DMS153 (cell line): ENCODE measurements around the gene NANOS3.

Source experiments
- DNase-seq: peaks from one replicate; lab custom pipeline; 2025; lab: John Stamatoyannopoulos, UW

Gene NANOS3

DNA sequence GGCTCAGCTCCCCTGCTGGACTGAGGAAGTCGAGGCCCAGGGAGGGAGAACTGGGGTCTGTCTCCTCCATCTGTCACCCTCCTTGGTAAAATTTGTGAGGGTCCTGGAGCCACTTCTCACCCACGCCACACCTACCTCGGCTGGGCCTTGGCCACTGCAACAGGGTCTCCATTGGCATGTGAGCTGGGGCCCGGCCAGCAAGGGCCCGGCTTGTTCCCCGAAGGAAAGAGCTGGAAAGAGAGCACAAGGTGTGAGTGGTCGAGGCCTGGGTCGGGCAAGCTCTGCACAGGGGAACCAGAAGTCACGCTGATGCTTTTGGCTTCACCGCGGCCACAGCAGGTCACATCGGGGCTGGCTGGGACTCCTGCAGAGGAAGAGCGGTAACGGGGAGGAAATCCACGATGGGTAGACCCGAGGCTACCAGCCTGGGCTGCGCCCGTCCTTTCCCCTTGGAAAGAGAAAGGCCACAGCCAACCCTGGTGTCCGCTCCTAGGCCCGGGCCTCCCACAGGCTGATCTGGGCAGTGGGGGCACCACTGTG is 9.0 kb downstream of the NANOS3 start:
- DNase-seq, result no peak

GRCh38 chr19:13887018-13887436 is 10.1 kb downstream of the NANOS3 start:
- no peak for DNase-seq

GRCh38 chr19:13887517-13887916 is 10.6 kb downstream of the NANOS3 start:
- DNase-seq, result no peak

- no peak for DNase-seq
Observed at GRCh38 chr19:13888281-13888680, 11.3 kb downstream of the NANOS3 start.

- DNase-seq, result no peak
Observed at GRCh38 chr19:13890136-13890535, 13.2 kb downstream of the NANOS3 start.

DNA sequence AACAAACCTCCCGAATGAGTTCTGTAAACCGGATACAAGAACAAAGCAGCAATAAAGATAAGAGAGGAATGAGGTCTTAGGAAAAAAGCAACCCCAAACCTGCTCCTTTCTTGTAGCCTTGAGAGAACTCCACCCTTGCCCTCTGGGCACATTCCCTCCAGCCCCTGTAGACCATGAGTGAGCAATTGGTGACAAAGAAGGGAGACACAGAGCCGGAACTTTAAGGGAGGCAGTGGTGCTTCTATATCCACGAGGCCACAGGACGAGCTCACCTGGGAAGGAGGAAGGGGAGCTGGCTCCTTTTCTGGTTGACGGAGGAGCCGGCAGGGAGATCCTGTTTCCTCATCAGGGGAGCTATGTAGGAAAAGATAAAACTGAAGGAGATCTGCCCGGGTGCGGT is 15.9 kb downstream of the NANOS3 start:
- DNase-seq, result no peak

DNA sequence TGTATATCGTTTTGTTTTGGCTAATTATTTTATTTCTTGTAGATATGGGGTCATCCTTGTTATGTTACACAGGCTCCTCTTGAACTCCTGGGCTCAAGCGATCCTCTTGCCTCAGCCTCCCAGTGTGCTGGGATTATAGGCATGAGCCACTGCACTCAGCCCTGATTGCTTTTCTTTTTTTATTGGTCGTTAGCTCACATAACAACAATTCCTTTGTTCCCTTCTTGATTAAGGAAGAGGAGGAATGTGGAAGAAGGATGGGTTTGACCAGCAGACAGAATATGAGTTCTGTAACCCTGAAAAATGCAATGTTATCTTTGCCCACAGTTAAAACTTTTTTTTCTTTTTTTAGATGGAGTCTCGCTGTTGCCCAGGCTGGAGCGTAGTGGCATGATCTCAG is 17.6 kb downstream of the NANOS3 start:
- no peak for DNase-seq

GRCh38 chr19:13896227-13896626 is 19.3 kb downstream of the NANOS3 start:
- no peak for DNase-seq

- peak; percentile 10 for DNase-seq
Observed at GRCh38 chr19:13899393-13899792, 22.5 kb downstream of the NANOS3 start.

DNA sequence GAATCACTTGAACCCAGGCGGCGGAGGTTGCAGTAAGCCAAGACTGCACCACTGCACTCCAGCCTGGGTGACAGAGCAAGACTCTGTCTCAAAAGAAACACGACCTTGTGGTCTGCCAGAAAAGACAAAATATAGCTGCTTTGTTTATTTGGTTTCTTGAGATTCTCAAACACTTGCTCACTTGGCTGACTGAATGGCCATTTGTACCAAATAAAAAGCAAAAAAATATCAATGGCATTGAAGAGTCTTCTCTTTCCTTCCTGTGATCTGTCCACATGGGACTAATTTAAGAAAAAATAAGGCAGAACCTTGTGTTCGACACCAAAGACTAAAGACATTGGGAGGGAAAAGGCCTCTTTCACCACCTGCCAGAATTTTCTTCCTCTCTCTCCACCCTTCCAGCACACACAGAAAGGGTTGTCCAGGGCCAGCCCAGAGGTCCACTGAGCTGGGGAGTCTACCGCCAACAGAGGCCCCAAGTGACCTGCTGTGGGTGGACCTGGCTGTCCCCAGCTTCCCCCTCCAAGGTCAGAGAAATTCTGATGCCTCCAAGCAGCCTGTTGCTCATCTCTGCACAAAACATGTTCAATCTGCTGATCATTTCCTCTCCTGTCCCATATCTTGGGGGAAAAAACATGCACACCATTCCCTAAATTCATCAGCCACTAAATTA is 23.1 kb downstream of the NANOS3 start:
- DNase-seq, result no peak

GRCh38 chr19:13902993-13903555 is 26.1 kb downstream of the NANOS3 start:
- DNase-seq, result no peak

DNA sequence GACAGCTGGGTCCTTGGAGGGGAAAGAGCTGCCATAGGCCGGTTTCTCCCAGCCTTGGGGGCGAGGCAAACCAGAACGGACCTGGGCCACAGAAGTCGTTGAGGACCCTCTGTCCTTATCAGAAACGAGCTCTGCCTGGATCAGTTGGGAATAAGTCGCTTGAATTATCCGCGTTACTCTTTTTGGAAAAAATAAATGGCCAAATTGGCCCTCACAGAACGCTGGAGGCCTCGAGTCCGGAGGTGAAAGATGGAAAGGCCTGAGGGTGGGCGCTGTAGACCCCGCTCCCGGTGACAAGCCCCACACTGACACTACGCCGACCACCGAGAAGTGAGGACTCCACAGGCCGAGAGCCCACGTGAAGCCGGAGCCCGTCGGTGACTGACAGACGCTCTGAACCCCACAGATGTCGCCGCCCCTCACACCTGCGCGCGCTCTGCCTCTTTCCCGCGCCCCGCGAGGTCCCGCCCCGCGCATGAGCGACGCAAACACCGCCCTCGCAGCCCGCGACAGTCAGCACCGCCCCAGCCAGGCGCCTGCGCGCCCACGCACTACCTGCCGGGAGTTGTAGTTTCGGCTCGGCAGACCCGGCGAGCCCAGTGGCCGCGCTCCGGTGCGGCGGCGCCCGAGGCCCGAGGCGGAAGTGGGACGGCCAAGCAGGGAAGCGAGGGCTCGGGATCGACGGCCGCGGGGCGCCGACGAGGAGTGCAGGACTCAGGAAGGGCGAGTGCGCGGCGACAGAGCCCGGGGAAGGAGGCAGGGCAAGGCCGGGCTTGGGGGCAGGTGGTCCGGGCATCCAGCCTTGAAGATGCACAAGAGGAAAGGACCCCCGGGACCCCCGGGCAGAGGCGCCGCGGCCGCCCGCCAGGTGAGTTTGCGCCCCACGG is 28.9 kb downstream of the NANOS3 start, which contains the start of the genes BRME1 and CC2D1A:
Gene BRME1, minus strand, starts transcription at position 484 of the 887 bp plus-strand sequence. CDS start 1,225 bp downstream, outside the sequence.
Gene CC2D1A, plus strand, starts transcription at position 568 of the 887 bp plus-strand sequence. Its CDS starts 241 bp downstream, at position 809.
- DNase-seq, result peak; percentile 89

- no peak for DNase-seq
Observed at GRCh38 chr19:13906521-13906904, 29.6 kb downstream of the NANOS3 start.

DNA sequence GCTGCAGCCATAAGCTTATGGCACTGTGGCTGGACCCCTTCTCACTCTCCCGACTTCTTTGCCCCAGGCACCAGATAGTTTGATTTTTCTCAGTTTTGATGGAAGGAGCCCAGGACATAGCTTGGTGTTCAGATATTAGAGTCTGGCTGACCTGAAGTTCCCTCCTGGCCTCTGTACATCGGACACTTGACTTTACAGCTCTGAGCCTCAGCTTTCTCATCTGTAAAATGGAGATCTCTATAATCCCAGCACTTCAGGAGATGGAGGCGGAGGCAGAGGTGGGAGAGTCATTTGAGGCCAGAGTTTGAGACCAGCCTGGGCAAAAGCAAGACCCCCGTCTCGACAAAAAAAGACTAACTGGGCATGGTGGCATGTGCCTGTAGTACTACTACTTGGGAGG is 30.0 kb downstream of the NANOS3 start:
- DNase-seq, result no peak

DNA sequence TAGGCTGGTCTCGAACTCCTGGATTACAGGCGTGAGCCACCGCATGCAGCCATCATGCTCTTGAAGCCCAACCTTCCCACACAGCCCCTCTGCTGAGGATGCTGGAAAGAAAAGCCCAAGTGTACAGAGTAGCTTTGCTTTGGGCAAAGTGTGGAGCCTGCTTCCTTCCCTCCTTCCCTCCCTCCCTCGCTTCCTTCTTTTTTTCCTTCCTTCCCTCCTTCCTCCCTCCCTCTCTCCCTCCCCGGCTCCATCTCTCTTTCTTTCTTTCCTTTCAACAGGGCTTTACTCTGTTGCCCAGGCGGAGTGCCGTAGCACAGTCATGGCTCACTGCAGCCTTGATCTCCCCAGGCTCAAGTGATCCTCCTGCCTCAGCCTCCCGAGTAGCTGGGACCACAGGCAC is 31.7 kb downstream of the NANOS3 start:
- DNase-seq, result no peak

GRCh38 chr19:13909430-13909829 is 32.5 kb downstream of the NANOS3 start:
- no peak for DNase-seq

DNA sequence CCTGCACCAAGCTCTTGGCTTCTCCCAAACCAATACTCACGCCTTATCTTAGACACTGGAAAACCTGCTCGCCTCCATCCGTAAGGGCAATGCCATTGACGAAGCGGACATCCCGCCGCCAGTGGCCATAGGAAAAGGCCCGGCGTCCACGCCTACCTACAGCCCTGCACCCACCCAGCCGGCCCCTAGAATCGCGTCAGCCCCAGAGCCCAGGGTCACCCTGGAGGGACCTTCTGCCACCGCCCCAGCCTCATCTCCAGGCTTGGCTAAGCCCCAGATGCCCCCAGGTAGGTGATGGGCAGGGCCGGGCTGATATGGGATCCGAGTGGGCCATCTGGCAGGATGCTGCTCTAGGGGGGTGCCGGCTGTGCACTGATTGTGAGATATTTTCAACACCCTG is 36.4 kb downstream of the NANOS3 start:
- no peak for DNase-seq

DNA sequence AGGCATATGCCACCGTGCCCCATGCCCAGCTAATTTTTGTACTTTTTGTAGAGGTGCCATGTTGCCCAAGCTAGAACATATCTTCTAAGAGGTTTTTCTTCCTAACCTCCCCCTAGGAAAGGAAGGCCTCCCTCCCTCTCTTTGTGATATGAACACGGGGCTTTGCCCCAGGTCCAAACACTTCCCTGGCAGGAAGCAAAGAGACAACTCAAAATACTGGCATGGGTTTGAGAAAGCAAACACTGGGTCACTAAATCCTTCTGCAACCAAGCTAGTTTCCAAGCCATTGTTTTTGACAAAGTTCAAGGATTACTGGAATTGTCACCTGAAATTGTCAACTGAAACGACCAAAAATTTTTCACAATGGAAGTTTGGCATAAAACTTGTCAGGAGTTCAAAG is 37.8 kb downstream of the NANOS3 start:
- DNase-seq, result no peak

DNA sequence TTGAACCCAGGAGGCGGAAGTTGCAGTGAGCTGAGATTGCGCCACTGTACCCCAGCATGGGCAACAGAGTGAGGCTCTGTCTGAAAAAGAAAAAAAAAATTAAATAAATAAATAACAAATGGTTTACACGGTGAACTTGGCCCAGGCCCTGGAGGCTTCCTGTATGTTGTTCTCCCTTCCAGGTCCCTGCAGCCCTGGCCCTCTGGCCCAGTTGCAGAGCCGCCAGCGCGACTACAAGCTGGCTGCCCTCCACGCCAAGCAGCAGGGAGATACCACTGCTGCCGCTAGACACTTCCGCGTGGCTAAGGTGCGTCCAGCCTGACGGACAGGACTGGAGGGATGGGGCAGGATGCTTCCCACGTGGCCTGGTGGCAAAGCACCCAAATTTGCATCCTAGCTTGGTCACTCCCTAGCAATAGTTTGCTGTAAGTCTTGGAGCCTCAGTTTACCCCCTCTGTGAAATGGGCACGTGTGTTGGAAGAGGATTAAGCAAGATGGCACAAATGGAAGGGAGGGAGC is 41.0 kb downstream of the NANOS3 start:
- no peak for DNase-seq

DNA sequence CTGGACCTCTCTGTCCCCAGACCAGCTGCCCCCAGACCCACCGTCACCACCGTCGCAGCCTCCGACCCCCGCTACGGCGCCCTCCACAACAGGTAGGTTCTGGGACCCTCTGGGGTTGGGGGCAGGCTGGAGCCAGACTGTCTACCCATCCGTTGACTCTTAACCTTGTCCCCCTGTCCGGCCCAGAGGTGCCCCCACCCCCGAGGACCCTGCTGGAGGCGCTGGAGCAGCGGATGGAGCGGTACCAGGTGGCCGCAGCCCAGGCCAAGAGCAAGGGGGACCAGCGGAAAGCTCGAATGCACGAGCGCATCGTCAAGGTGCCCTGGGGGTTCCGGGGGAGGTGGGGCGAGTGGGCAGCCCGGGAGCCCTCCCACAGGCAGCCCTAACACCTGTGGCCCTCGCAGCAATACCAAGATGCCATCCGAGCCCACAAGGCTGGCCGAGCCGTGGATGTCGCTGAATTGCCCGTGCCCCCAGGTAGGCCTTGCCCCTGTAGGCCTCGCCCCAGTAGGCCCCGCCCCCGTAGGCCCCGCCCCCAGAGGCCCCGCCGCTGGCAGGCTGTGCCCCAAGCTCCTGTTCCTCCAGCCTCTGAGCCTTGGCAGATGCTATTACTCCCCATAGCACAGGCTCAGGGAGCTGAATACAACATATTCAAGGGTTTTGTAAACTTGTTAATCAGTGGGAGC is 41.9 kb downstream of the NANOS3 start:
- no peak for DNase-seq

DNA sequence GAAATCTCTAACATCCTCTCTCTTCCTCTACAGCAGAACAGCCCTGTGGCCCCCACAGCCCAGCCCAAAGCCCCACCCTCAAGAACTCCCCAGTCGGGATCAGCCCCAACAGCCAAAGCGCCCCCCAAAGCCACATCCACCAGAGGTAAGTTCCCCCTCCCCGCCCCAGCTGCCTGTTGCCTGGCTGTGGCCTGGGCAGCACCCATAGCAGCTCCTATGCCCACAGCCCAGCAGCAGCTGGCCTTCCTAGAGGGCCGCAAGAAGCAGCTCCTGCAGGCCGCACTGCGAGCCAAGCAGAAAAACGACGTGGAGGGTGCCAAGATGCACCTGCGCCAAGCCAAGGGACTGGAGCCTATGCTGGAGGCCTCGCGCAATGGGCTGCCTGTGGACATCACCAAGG is 43.6 kb downstream of the NANOS3 start:
- DNase-seq, result no peak
